Peyer's patch (tissue), 4 donors: Measurements from ENCODE around the gene SH2D7. TPM values are rescaled to one million over a fixed set of nuclear protein-coding genes. Genes with fewer than 3 reads are reported as not detected.
A peak's percentile ranks its signal among the peaks of the same experiment; 100 is the strongest.
"Not testable (repeated sequence)": the region's sequence is repeated elsewhere in the genome, so short reads cannot be mapped to it uniquely, and the experiment has no call there.

Experiments
- DNase-seq, 3 donors: peaks; one replicate each; pipeline ENCODE4 v3.0.0-alpha.2; 2017 to 2019
- H3K27ac ChIP-seq, 4 donors: fragments of 200-600 bp; sonication (generic); one replicate each; pipeline ENCODE4 v1.5.1; 2016 to 2019
- H3K27me3 ChIP-seq, 2 donors: fragments of 200-600 bp; sonication (generic); one replicate each; pipeline ENCODE4 v1.5.1; 2019
- H3K36me3 ChIP-seq, 3 donors: fragments of 200-600 bp; sonication (generic); one replicate each; pipeline ENCODE4 v1.5.1; 2016 to 2019
- H3K4me1 ChIP-seq, 4 donors: fragments of 200-600 bp; sonication (generic); one replicate each; pipeline ENCODE4 v1.5.1; 2016 to 2019
- H3K4me3 ChIP-seq, 4 donors: fragments of 200-600 bp; sonication (generic); 1 replicate in 3 of 4; 2 replicates in 1 of 4; pipeline ENCODE4 v1.5.1; 2016 to 2019; ENCODE audit warnings: mild to moderate bottlenecking in 1 of 4
- H3K9me3 ChIP-seq, 4 donors: fragments of 200-600 bp; sonication (generic); one replicate each; pipeline ENCODE4 v1.5.1; 2016 to 2019; ENCODE audit warnings: mild to moderate bottlenecking in 1 of 4
- CTCF ChIP-seq, 6 experiments: fragments of 450-650 bp in 4 of 6; fragments of 200-600 bp in 2 of 6; sonication (generic) in 1 of 6; IDR thresholded peaks; one replicate each; pipeline ENCODE4 v1.5.1; 2017 to 2019; ENCODE audit warnings: antibody characterized with exemption in 6 of 6, mild to moderate bottlenecking in 3 of 6, moderate library complexity in 1 of 6
- POLR2A ChIP-seq, 2 donors: fragments of 450-650 bp; IDR thresholded peaks; one replicate each; pipeline ENCODE4 v1.5.1; 2017; ENCODE audit warnings: antibody characterized with exemption in 2 of 2, mild to moderate bottlenecking in 2 of 2, moderate library complexity in 2 of 2
- small RNA-seq, 2 donors: library from RNA; depleted of rRNA; stranded (forward); fragments of <200 nt; gene quantifications; one replicate each; pipeline ENCODE3, GENCODE V24; 2016
- total RNA-seq, 4 donors: library from RNA; depleted of rRNA; stranded (reverse); fragments of >200 nt; gene quantifications; one replicate each; pipeline ENCODE4 v1.1.0, GENCODE V29; 2016

The SH2D7 gene
- total RNA-seq, 4 donors from 2014 or later = 3.3 to 7.7 (median 4.6) TPM

DNA sequence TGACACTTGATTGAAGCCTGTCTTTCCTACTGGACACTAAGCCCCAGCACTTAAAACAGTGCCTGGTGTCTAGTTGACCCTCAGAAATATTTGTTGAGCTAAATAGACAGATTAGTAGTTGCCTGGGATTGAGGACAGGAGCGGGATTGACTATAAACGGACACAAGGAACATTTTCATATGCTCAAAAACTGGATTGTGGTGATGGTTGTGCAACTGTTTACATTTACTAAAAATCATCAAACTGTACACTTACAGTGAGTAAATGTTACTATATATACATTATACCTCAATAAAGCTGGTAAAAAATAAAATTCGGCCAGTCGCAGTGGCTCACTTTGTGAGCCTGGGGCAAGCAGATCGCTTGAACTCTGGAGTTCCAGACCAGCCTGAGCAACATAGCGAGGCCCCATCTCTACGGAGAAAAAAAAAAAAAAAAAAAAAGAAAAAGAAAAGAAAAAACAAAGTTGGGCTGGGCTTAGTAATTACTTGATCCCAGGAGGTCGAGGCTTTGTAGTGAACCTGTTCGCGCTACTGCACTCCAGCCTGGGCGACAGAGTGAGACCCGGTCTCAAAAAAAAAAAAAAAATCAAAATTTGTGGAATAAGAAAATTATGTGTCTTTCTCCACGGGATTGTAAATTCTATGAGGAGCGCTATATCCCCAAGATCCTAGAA is 56.2 kb downstream of the SH2D7 start:
- no peaks in the 10 kb centered on the region for H3K9me3 ChIP-seq
- H3K4me3 ChIP-seq = peak overlapping the region; percentile 90 to 98 (median 93)
- no peaks in the 10 kb centered on the region for H3K36me3 ChIP-seq
- H3K4me1 ChIP-seq = peaks cover 0 to 22% (median 2%) of the 10 kb centered on the region in 4 donors
- H3K27me3 ChIP-seq = no peaks in the 10 kb centered on the region
- DNase-seq = peak in 1 of 3 donors; percentile 44
- no peak for TF ChIP-seq POLR2A (IDR thresholded peaks at IDR 0.05)
- peak overlapping the region; percentile 84 to 92 (median 92) for H3K27ac ChIP-seq

- Histone ChIP-seq H3K36me3 (no peaks in the 10 kb centered on the region), H3K4me1 (peaks cover 0 to 22% (median 2%) of the 10 kb centered on the region in 4 donors), H3K27me3 (no peaks in the 10 kb centered on the region), H3K27ac (peak within 1 kb of the TSS; percentile 84 to 92 (median 92)), H3K9me3 (no peaks in the 10 kb centered on the region), H3K4me3 (peak within 1 kb of the TSS; percentile 90 to 98 (median 93))
- peak; percentile 99 to 100 (median 100) for DNase-seq
- TF ChIP-seq POLR2A (IDR thresholded peaks at IDR 0.05) = peak; percentile 63 to 88
- peak in 1 of 6 experiments; percentile 3 for TF ChIP-seq CTCF (IDR thresholded peaks at IDR 0.05)
These were observed 56.9 kb downstream of the SH2D7 start, which contains the start of gene IDH3A for GRCh38 chr15:78149068-78149804. TSS of gene IDH3A (plus strand) at chr15:78149362. CDS start at chr15:78149404, 42 bp downstream.

GRCh38 chr15:78149805-78150751 is 57.7 kb downstream of the SH2D7 start:
- H3K4me3 ChIP-seq = peak overlapping the region; percentile 90 to 98 (median 93)
- no peaks in the 10 kb centered on the region for H3K36me3 ChIP-seq
- H3K9me3 ChIP-seq = no peaks in the 10 kb centered on the region
- no peaks in the 10 kb centered on the region for H3K27me3 ChIP-seq
- peak overlapping the region; percentile 84 to 92 (median 92) for H3K27ac ChIP-seq
- DNase-seq = peak in 1 of 3 donors; percentile 14
- no peak for TF ChIP-seq CTCF (IDR thresholded peaks at IDR 0.05)
- peaks cover 0 to 30% (median 2%) of the 10 kb centered on the region in 4 donors for H3K4me1 ChIP-seq

DNA sequence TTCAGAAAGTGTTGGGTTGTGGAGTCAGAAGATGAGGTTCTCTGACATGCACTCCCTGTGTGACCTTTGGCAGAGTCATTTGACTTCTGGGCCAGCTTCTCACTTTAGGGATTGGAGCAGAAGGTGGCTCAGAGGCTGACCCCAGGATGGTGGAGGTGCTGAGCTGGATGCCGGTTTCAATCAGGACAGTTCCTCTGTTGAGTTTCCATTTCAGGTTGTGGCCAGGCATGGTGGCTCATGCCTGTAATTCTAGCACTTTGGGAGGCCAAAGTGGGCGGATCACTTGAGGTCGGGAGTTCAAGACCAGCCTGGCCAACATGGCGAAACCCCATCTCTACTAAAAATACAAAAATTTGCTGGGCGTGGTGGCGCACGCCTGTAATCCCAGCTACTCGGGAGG is 58.7 kb downstream of the SH2D7 start:
- peaks cover 0 to 37% (median 2%) of the 10 kb centered on the region in 4 donors for H3K4me1 ChIP-seq

More for the DNA sequence above, 58.7 kb downstream of the SH2D7 start:
- H3K27ac ChIP-seq = peak overlapping the region in 1 of 4 donors; percentile 22
- peak overlapping the region in 2 of 4 donors; percentile 90 to 91 for H3K4me3 ChIP-seq
- peak in 2 of 3 donors; percentile 13 to 35 for DNase-seq
- H3K36me3 ChIP-seq, H3K9me3 ChIP-seq, H3K27me3 ChIP-seq: not testable (repeated sequence)

Small RNAs within 50 kb of the gene (small RNA-seq; reads per million reads assigned to genes)
- 0 reads per million in 2 donors for gene RF00092

Other genes with a start within 250 kb of the SH2D7 start
- gene TBC1D2B, start 14.8 kb upstream of the SH2D7 start, total RNA-seq = 10 to 100 TPM; 52.9 to 94.9 (median 72.4) TPM
- 10 to 100 TPM; 17.5 to 70.9 (median 21.0) TPM for gene CIB2, start 38.9 kb downstream of the SH2D7 start, total RNA-seq
- gene IDH3A, start 56.8 kb downstream of the SH2D7 start, total RNA-seq = 100 to 1,000 TPM; 102 to 175 (median 118) TPM
- gene ACSBG1, start 142.0 kb downstream of the SH2D7 start, total RNA-seq = not detected
- gene DNAJA4, start 172.0 kb downstream of the SH2D7 start, total RNA-seq = 10 to 100 TPM; 25.6 to 48.9 (median 33.5) TPM
- 10 to 100 TPM; 23.7 to 46.2 (median 43.7) TPM for gene SKIC8, start 207.0 kb downstream of the SH2D7 start, total RNA-seq
- 1 to 10 TPM in 1 of 4 donors, not detected in 3; 2.1 TPM for gene CRABP1, start 247.8 kb downstream of the SH2D7 start, total RNA-seq